GM23248 (cell line): ENCODE results near the gene EPHA7.

ENCODE experiments used
- EZH2 ChIP-seq: fragments of 200-600 bp; sonication (generic); IDR thresholded peaks from 2 replicates; pipeline ENCODE4 v1.6.1; 2018; ENCODE audit warnings: antibody characterized with exemption, mild to moderate bottlenecking; ENCODE audit not compliant: insufficient read depth, poor library complexity, severe bottlenecking
- EZH2phosphoT487 ChIP-seq: fragments of 200-600 bp; sonication (generic); IDR thresholded peaks from 2 replicates; pipeline ENCODE4 v1.6.1; 2018; ENCODE audit warnings: antibody characterized with exemption, moderate library complexity, mild to moderate bottlenecking, low read depth; ENCODE audit not compliant: insufficient read depth

- TF ChIP-seq EZH2phosphoT487 (no peak), EZH2 (no peak)
These were observed 12.2 kb downstream of the EPHA7 start for GRCh38 chr6:93407186-93407585.
